A673 (cell line): Measurements from ENCODE around the gene MYO3A. TPM values are rescaled to one million over a fixed set of nuclear protein-coding genes. Genes with fewer than 3 reads are reported as not detected.

ENCODE experiments used
- BruUV-seq: library from RNA; stranded (reverse); fragments of 400-500 nt; replicated peaks from 2 replicates; lab custom pipeline; 2021; lab: Mats Ljungman, UMichigan
- CTCF ChIA-PET: fragments of 300-600 bp; sonication (Branson Sonifier 250); formaldehyde crosslinking; loops from one replicate; lab custom pipeline; 2022; ENCODE audit warnings: antibody characterized with exemption; lab: Charles Lee
- POLR2A ChIA-PET: fragments of 300-600 bp; sonication (Branson Sonifier 250); formaldehyde crosslinking; loops from one replicate; lab custom pipeline; 2022; ENCODE audit warnings: antibody characterized with exemption; ENCODE audit not compliant: low non-redundant PET; lab: Charles Lee
- DNase-seq: peaks from one replicate; pipeline ENCODE4 v3.0.0-alpha.2; 2015; ENCODE audit warnings: low spot score
- H3K27ac ChIP-seq: fragments of 200-600 bp; sonication (generic); 2 replicates; pipeline ENCODE4 v1.5.1; 2016; ENCODE audit warnings: mixed run types, low read depth, mild to moderate bottlenecking, mixed read lengths, antibody characterized with exemption, low read length; ENCODE audit not compliant: poor library complexity, severe bottlenecking
- H3K27me3 ChIP-seq: fragments of 200-600 bp; sonication (generic); replicated peaks from 2 replicates; pipeline ENCODE4 v1.6.1; 2017; ENCODE audit warnings: mixed run types, low read depth, mild to moderate bottlenecking, mixed read lengths, antibody characterized with exemption, low read length; ENCODE audit not compliant: insufficient read depth, poor library complexity
- H3K36me3 ChIP-seq: fragments of 200-600 bp; sonication (generic); 2 replicates; pipeline ENCODE4 v1.6.1; 2016; ENCODE audit warnings: mixed run types, mild to moderate bottlenecking, mixed read lengths, antibody characterized with exemption, low read length; ENCODE audit not compliant: insufficient read depth, poor library complexity, severe bottlenecking
- H3K4me1 ChIP-seq: fragments of 200-600 bp; sonication (generic); 2 replicates; pipeline ENCODE4 v1.6.1; 2017; ENCODE audit warnings: mixed run types, mild to moderate bottlenecking, mixed read lengths, antibody characterized with exemption, low read length; ENCODE audit not compliant: insufficient read depth, poor library complexity, severe bottlenecking
- H3K4me3 ChIP-seq: fragments of 200-600 bp; sonication (generic); 2 replicates; pipeline ENCODE4 v1.5.1; 2016; ENCODE audit warnings: low read depth, mixed run types, mild to moderate bottlenecking, mixed read lengths, low read length; ENCODE audit not compliant: poor library complexity, severe bottlenecking
- H3K9me3 ChIP-seq: fragments of 200-600 bp; sonication (generic); 2 replicates; pipeline ENCODE4 v1.6.1; 2016; ENCODE audit warnings: mixed run types, low read depth, mild to moderate bottlenecking, mixed read lengths, antibody characterized with exemption, low read length; ENCODE audit not compliant: poor library complexity, severe bottlenecking
- CTCF ChIP-seq: fragments of 300-800, 200-600 bp; sonication (generic); conservative IDR thresholded peaks from 2 replicates; pipeline ENCODE4 v1.5.1; 2017; ENCODE audit warnings: low read depth, mild to moderate bottlenecking, antibody characterized with exemption, low read length, moderate library complexity, mixed read lengths
- EZH2 ChIP-seq: fragments of 200-600 bp; sonication (generic); IDR thresholded peaks from 2 replicates; pipeline ENCODE4 v1.6.1; 2017; ENCODE audit warnings: borderline replicate concordance, low read depth, mild to moderate bottlenecking, mixed read lengths, antibody characterized with exemption, low read length; ENCODE audit not compliant: poor library complexity, severe bottlenecking
- intact Hi-C: fragments of 100-400 bp; cut with micrococcal nuclease; formaldehyde crosslinking; loops from one replicate; pipeline ENCODE4 v1.10.0; 2022; ENCODE audit not compliant: unreplicated experiment
- total RNA-seq: library from RNA; stranded (reverse); gene quantifications from 2 replicates; pipeline ENCODE4 v1.2.3, GENCODE V29; 2021

MYO3A gene
- total RNA-seq, 1 experiment from 2014 or later: 0.88 TPM

GRCh38 chr10:25890995-25891394 is 43.0 kb upstream of the MYO3A start:
- peaks cover 18% of the 10 kb centered on the region for H3K27me3 ChIP-seq
- H3K27ac ChIP-seq: no peak overlapping the region
- H3K4me1 ChIP-seq: no peaks in the 10 kb centered on the region
- TF ChIP-seq EZH2: no peak
- no peak for TF ChIP-seq CTCF
- intact Hi-C loops: no loop called here
- POLR2A ChIA-PET: no interaction called here
- no TSS peak for BruUV-seq
- H3K36me3 ChIP-seq: no peaks in the 10 kb centered on the region
- CTCF ChIA-PET: no interaction called here
- H3K4me3 ChIP-seq: no peak overlapping the region
- no peaks in the 10 kb centered on the region for H3K9me3 ChIP-seq
- DNase-seq: no peak

- CTCF ChIA-PET: no interaction called here
- POLR2A ChIA-PET: no interaction called here
These were observed 38.2 kb upstream of the MYO3A start for GRCh38 chr10:25895856-25896255.

DNA sequence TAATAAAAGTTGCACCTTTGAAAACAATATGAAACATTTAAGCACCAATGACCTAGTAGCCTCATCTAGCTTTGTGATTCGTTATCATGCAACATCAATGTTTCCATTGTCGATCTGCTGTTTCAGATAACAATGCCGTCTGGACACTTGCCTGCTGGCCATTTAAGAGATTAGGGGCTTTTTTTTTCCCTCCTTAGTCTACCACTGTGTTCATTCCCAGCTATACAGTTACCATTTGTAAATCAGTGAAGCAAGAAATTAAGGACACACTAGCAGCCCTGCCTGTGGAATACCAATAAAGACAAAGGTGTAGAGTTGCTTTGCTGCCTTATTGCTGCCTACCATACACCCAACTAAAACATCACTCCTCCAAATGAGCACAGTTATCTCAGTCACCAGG is 37.6 kb upstream of the MYO3A start:
- no peak for TF ChIP-seq CTCF
- TF ChIP-seq EZH2: no peak
- no peaks in the 10 kb centered on the region for H3K36me3 ChIP-seq
- H3K27ac ChIP-seq: no peak overlapping the region
- DNase-seq: no peak
- H3K27me3 ChIP-seq: peaks cover 18% of the 10 kb centered on the region
- intact Hi-C loops: no loop called here
- ChIA-PET CTCF (no interaction called here), POLR2A (no interaction called here)
- no peaks in the 10 kb centered on the region for H3K4me1 ChIP-seq
- H3K9me3 ChIP-seq: no peaks in the 10 kb centered on the region
- no peak overlapping the region for H3K4me3 ChIP-seq
- BruUV-seq: no TSS peak

More at GRCh38 chr10:25895856-25896255, 38.2 kb upstream of the MYO3A start:
- no peak for TF ChIP-seq CTCF
- no peak for TF ChIP-seq EZH2
- H3K4me3 ChIP-seq: no peak overlapping the region
- H3K36me3 ChIP-seq: no peaks in the 10 kb centered on the region
- DNase-seq: no peak
- no peaks in the 10 kb centered on the region for H3K4me1 ChIP-seq
- intact Hi-C loops: no loop called here
- H3K27ac ChIP-seq: no peak overlapping the region
- no peaks in the 10 kb centered on the region for H3K9me3 ChIP-seq
- H3K27me3 ChIP-seq: peaks cover 18% of the 10 kb centered on the region
- BruUV-seq: no TSS peak
